ENCODE results near the gene PIGH.
"Not testable (repeated sequence)": the region's sequence is repeated elsewhere in the genome, so short reads cannot be mapped to it uniquely, and the experiment has no call there.

PIGH gene

DNA sequence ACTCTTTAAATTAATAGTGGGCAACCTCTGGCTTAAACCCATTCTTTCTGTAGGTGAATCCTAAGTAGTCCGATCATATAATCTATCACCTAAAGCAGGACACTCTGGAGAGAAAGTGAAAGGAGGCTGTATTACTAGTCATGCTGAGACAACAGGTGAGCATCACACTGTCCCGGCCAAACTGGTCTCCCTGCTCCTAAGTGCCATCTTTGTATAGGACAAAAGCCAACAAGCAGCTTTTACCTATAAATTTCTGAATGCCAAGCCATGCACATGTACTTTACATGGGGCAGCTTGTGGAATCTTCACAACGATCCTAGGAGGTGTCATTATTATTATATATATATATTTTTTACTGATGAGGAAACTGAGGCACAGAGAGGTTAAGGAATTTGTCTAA, 48.9 kb downstream of the PIGH start:
- DNase-seq (ENCODE audit: low read depth) = no peak

DNA sequence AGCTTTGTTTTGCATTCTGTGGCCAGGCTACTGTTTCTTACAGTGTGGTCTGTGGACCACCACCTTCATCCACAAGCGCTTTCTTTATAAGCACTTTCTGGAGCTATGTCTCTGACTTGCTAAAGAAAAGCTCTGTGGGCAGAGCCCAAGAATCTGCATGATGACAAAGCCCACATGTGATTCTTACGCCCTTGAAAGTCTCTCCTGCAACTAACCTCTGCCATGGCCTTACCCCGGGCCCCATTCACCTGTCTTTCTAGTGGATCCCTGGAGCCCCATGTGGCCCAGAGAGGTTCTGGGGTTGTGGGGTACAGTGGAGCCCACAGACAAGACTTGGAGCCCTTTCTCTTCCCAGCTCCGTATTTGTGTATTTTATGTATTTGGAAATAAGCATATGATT, 50.3 kb downstream of the PIGH start:
- DNase-seq (ENCODE audit: low read depth) = no peak

DNA sequence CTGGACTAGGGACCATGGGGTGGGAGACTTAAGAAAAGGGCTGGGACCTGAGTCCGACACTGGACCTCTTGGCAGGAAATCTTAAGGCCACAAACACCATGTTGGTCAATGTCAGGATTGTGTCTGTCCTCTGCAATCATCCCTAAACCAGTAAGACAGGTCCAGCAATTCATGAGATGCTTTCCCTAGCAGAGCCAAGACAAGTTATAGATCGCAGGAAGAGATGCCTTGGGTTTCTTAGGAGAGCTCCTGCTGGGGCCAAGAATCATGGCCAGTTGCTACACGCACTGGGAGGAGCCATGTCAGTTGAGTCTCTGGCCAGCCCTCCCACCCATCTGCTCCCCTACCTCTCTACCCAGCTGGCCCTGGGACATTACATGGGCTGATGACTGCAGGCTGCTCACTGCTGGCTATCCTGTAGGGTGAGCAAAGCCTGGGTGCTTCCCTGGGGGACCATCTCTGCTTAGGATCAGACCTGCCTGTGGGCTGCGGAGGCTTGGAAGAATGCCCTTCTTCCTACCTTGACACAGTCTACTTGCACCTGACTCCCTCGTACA, 52.8 kb downstream of the PIGH start:
- no peak for DNase-seq (ENCODE audit: low read depth)

DNA sequence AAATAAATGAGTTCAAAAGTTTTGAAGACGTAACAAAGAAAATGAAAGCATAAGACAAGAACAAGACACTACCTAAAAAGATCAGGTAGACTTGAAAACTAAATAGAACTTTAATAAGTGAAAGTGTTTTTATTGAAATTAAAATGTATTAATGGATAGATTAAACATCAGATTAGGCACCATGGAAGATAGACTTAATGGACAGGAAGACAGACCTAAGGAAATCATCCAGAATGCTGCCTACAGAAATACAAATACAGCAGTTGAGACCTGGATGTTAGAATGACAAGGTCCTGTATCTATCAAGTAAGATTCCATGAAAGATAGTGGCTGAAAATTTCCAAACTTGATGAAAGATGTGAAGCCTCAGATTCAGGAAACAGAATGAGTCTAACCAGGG, 55.5 kb downstream of the PIGH start:
- DNase-seq (ENCODE audit: low read depth) = no peak

DNA sequence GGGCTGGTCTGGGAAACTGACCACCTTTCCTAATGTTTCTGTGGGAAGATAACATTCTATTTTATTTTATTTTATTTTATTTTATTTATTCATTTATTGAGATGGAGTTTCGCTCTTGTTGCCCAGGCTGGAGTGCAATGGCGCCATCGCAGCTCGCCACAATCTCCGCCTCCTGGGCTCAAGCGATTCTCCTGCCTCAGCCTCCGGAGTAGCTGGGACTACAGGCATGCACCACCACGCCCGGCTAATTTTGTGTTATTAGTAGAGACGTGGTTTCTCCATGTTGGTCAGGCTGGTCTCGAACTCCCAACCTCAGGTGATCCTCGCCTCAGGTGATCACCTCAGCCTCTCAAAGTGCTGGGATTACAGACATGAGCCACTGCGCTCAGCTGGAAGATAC, 57.4 kb downstream of the PIGH start:
- DNase-seq (ENCODE audit: low read depth) = not testable (repeated sequence)

DNA sequence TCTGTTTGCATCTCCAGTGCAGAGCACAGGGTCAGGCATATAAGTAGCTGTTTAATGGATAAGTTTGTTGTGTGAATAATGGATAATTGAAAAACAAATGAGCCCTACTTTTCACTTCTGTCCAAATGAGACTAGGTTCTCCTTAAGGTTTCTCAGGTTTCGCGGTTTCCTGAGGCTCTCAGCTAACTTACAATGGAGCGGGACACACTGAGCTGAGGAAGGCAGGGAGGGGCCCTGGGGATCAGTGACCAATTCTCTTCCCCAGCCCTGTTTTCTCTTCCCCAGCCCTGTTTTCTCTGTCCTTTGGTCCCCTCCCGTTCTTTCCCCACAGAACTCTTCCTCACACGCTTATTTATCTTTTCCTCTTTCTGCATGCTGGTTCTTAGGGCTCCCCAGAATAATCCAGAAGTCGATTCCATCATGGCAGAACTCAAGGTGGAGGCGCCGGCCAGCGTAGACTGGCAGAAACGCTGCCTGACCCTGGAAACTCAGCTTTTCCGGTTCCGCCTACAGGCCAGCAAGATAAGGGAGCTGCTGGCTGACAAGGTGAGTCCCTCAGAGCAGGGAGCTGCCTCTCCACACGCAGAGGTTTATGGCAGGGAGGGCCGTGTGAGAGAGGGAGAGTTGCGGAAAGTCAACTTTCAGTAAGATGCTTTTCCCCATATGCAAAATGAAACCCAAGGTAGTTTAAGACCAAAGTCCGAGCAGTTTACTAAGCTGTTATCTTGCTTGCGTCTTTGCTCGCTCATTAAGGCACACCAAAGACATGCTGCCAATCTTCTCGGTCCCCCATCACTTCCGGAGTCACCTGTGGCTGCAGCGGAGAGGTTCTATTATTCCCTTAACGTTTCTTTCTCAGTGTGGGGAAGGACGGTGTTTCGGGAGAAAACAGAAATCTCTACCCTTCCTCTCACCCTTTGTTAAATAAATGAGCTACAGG, 58.4 kb downstream of the PIGH start:
- DNase-seq (ENCODE audit: low read depth) = no peak
